GM12878 (cell line): ENCODE measurements around the gene ZFYVE19. TPM values are rescaled to one million over a fixed set of nuclear protein-coding genes. Genes with fewer than 3 reads are reported as not detected.

Source experiments
- ATAC-seq: fragments of 200-7000 bp; cut with Tn5 transposase; 3 replicates; pipeline ENCODE4 v1.9.1; 2020; ENCODE audit warnings: mild to moderate bottlenecking, moderate library complexity
- BruUV-seq: library from RNA; stranded (reverse); fragments of 400-500 nt; replicated peaks from 2 replicates; lab custom pipeline; 2021; lab: Mats Ljungman, UMichigan
- CTCF ChIA-PET: fragments of 300-600 bp; sonication (Branson Sonifier 250); formaldehyde crosslinking; extraction: SDS; loops from one replicate; lab custom pipeline; 2021; ENCODE audit warnings: inconsistent platforms; lab: Yijun Ruan, JAX
- POLR2A ChIA-PET: fragments of 350-600 bp; formaldehyde crosslinking; extraction: SDS; loops from one replicate; lab custom pipeline; 2021; ENCODE audit warnings: inconsistent platforms; lab: Charles Lee
- RAD21 ChIA-PET: fragments of 300-600 bp; sonication (Branson Sonifier 250); formaldehyde crosslinking; loops from one replicate; lab custom pipeline; 2023; ENCODE audit warnings: antibody characterized with exemption; ENCODE audit not compliant: unreplicated experiment; lab: Charles Lee
- SMC1A ChIA-PET: fragments of 300-600 bp; sonication (Branson Sonifier 250); formaldehyde crosslinking; loops from one replicate; lab custom pipeline; 2023; ENCODE audit not compliant: unreplicated experiment, uncharacterized antibody; lab: Charles Lee
- DNase-seq: peaks from one replicate; pipeline ENCODE4 v3.0.0-alpha.2; 2011; ENCODE audit warnings: low read depth, low spot score
- FAIRE-seq: peaks from 3 replicates; lab custom pipeline; 2011; peaks lifted over from hg19 to GRCh38; lab: Jason Lieb, UNC
- H2AFZ ChIP-seq: 2 replicates; pipeline ENCODE4 v1.6.0; 2011; ENCODE audit warnings: low read depth, low read length, control low read depth; ENCODE audit not compliant: control insufficient read depth
- H3K27ac ChIP-seq: 2 replicates; pipeline ENCODE4 v1.5.1; 2011; ENCODE audit warnings: control low read depth; ENCODE audit not compliant: control insufficient read depth, insufficient read depth
- H3K27me3 ChIP-seq, 2 experiments: replicated peaks in 1 of 2; 2 replicates each; pipeline versions ENCODE4 v1.6.0 to v1.6.1; 2011; ENCODE audit warnings: low read length in 1 of 2; ENCODE audit not compliant: control insufficient read depth in 2 of 2, insufficient read depth in 2 of 2
- H3K36me3 ChIP-seq, 2 experiments: 2 replicates each; pipeline ENCODE4 v1.5.1; 2011; ENCODE audit warnings: low read length in 1 of 2; ENCODE audit not compliant: control insufficient read depth in 2 of 2, insufficient read depth in 2 of 2
- H3K4me1 ChIP-seq: 2 replicates; pipeline ENCODE4 v1.6.1; 2011; ENCODE audit warnings: mild to moderate bottlenecking, low read length, moderate library complexity, mixed read lengths; ENCODE audit not compliant: control insufficient read depth, insufficient read depth
- H3K4me2 ChIP-seq: 2 replicates; pipeline ENCODE4 v1.6.0; 2011; ENCODE audit warnings: control low read depth; ENCODE audit not compliant: control insufficient read depth, insufficient read depth
- H3K4me3 ChIP-seq: fragments of 200-600 bp; sonication (generic); 2 replicates; pipeline ENCODE4 v1.5.1; 2016
- H3K79me2 ChIP-seq: 2 replicates; pipeline ENCODE4 v1.6.0; 2011; ENCODE audit warnings: low read length; ENCODE audit not compliant: control insufficient read depth, insufficient read depth
- H3K9ac ChIP-seq: 2 replicates; pipeline ENCODE4 v1.8.0; 2011; ENCODE audit warnings: low read length, control low read depth, mixed read lengths; ENCODE audit not compliant: control insufficient read depth, insufficient read depth
- H3K9me3 ChIP-seq: replicated peaks from 3 replicates; pipeline ENCODE4 v1.5.1; 2011; ENCODE audit warnings: mild to moderate bottlenecking, low read length; ENCODE audit not compliant: control insufficient read depth, insufficient read depth
- H4K20me1 ChIP-seq: 2 replicates; pipeline ENCODE4 v1.6.0; 2011; ENCODE audit not compliant: control insufficient read depth, insufficient read depth
- ATF7 ChIP-seq: fragments of 450-650 bp; IDR thresholded peaks from 2 replicates; pipeline ENCODE4 v1.6.1; 2016; ENCODE audit warnings: low read depth, mild to moderate bottlenecking
- CEBPB ChIP-seq, 2 experiments: fragments of 150-350 bp in 1 of 2; IDR thresholded peaks; 2 replicates each; pipeline ENCODE4 v1.6.1; 2012 to 2014; ENCODE audit warnings: low read depth in 2 of 2, low read length in 2 of 2, borderline replicate concordance in 1 of 2, inconsistent platforms in 1 of 2
- EGR1 ChIP-seq, 2 experiments: IDR thresholded peaks; 1 replicate in 1 of 2; 2 replicates in 1 of 2; pipeline ENCODE4 v1.6.1; 2011 to 2012; ENCODE audit warnings: low read depth in 2 of 2, low read length in 2 of 2, borderline replicate concordance in 1 of 2, mild to moderate bottlenecking in 1 of 2, moderate library complexity in 1 of 2
- EZH2 ChIP-seq: IDR thresholded peaks from 2 replicates; pipeline ENCODE4 v1.6.1; 2012; ENCODE audit warnings: low read depth, mild to moderate bottlenecking, control low read depth, inconsistent platforms, low read length, borderline replicate concordance; ENCODE audit not compliant: control insufficient read depth
- HDAC2 ChIP-seq: fragments of 200-600 bp; sonication (generic); IDR thresholded peaks from 2 replicates; pipeline ENCODE4 v1.6.1; 2017
- NBN ChIP-seq: fragments of 450-650 bp; IDR thresholded peaks from 2 replicates; pipeline ENCODE4 v1.6.1; 2016
- SIX5 ChIP-seq: IDR thresholded peaks from 2 replicates; pipeline ENCODE4 v1.6.1; 2011; ENCODE audit warnings: mild to moderate bottlenecking, low read depth, low read length, moderate library complexity; ENCODE audit not compliant: severe bottlenecking
- WRNIP1 ChIP-seq: IDR thresholded peaks from 2 replicates; pipeline ENCODE4 v1.6.1; 2011; ENCODE audit warnings: low read depth, low read length, improper control_type of control experiment, borderline replicate concordance
- YBX1 ChIP-seq: fragments of 450-650 bp; IDR thresholded peaks from 2 replicates; pipeline ENCODE4 v1.6.1; 2016; ENCODE audit warnings: antibody characterized with exemption
- ZBED1 ChIP-seq: IDR thresholded peaks from 2 replicates; pipeline ENCODE4 v1.6.1; 2016; ENCODE audit warnings: borderline replicate concordance
- ZNF274 ChIP-seq: IDR thresholded peaks from one replicate; pipeline ENCODE4 v1.8.0; 2011; ENCODE audit not compliant: insufficient read length, insufficient read depth
- WGBS: methylation state at CpG from one replicate; pipeline ENCODE4 v1.1.6; 2016; ENCODE audit warnings: low lambda C conversion rate; ENCODE audit not compliant: insufficient replicate concordance, insufficient coverage; ENCODE audit errors: missing lambda C conversion rate; 5-methylcytosine and 5-hydroxymethylcytosine counted together
- in situ Hi-C: fragments of 300-500 bp; cut with MboI; formaldehyde crosslinking; loops from 9 replicates; pipeline ENCODE4 v1.14.3; 2018; ENCODE audit warnings: mixed read lengths
- intact Hi-C: fragments of 100-400 bp; cut with micrococcal nuclease; formaldehyde crosslinking; loops from one replicate; pipeline ENCODE4 v1.14.2; 2022; ENCODE audit not compliant: unreplicated experiment
- polyA plus RNA-seq, 11 experiments: library from polyadenylated mRNA; depleted of rRNA in 4 of 11; unstranded in 6 of 11; stranded (reverse) in 5 of 11; fragments of >200 nt; fragmentation: Nextera tagmentation in 4 of 11; fragmentation: Illumina TruSeq in 1 of 11; extraction: Ambion mirVana in 4 of 11; extraction: Trizol in 1 of 11; gene quantifications; 1 replicate in 1 of 11; 2 replicates in 10 of 11; pipeline versions ENCODE4 v1.2.1 to v1.2.3, GENCODE V29; 2011 to 2016; ENCODE audit warnings: inconsistent platforms in 2 of 11, missing spikeins in 2 of 11, low read depth in 1 of 11
- total RNA-seq, 4 experiments: library from RNA; depleted of rRNA in 3 of 4; stranded (reverse); fragments of >200 nt in 3 of 4; fragmentation: Illumina TruSeq in 1 of 4; extraction: Trizol in 1 of 4; gene quantifications; 2 replicates each; pipeline versions ENCODE4 v1.2.1 to v1.2.3, GENCODE V29; 2013 to 2021
- TF ChIP-seq, protein P1 (sequence below): fragments of 450-650 bp; conservative IDR thresholded peaks from 2 replicates; pipeline ENCODE4 v1.6.1; 2017; ENCODE audit warnings: mild to moderate bottlenecking, moderate library complexity
- TF ChIP-seq, protein P2 (sequence below): fragments of 450-650 bp; formaldehyde crosslinking; IDR thresholded peaks from 2 replicates; pipeline ENCODE4 v1.5.0; 2022; ENCODE audit warnings: mild to moderate bottlenecking, missing genetic modification characterization
- TF ChIP-seq, protein P3 (sequence below): fragments of 450-650 bp; IDR thresholded peaks from 2 replicates; pipeline ENCODE4 v1.6.1; 2017; ENCODE audit warnings: mild to moderate bottlenecking
- TF ChIP-seq, protein P4 (sequence below): fragments of 450-650 bp; IDR thresholded peaks from 2 replicates; pipeline ENCODE4 v1.6.1; 2017; ENCODE audit warnings: low read depth, mild to moderate bottlenecking, moderate library complexity

ZFYVE19 gene
- total and polyA plus RNA-seq, 10 of the 15 experiments (the other 5 are each of a cell fraction or from before 2014, with no cell fraction given): 1.7 to 36.3 (median 17.0) TPM

DNA sequence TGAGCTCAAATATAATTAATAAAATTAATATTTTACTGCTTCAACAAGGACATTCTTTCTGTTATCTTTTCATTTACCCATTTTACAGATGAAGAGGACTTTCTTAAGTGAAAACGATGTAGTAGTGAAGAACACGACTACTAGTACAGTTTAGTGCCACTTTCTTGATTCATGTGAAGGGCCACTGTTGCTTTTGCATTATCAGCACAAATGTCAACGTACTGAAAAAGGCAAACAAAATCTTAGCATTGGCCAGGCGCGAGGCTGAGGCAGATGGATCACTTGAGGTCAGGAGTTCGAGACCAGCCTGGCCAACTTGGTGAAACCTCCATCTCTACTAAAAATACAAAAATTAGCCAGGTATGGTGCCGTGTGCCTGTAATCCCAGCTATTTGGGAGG lies 12.2 kb downstream of the ZFYVE19 start:
- no peak overlapping the region for H3K4me3 ChIP-seq
- CTCF ChIA-PET: no interaction called here
- H3K27me3 ChIP-seq: no peaks in the 10 kb centered on the region
- RAD21 ChIA-PET: no interaction called here
- intact Hi-C loops (no loop called here), in situ Hi-C loops (no loop called here)
- no peak overlapping the region for H3K27ac ChIP-seq
- H3K4me1 ChIP-seq: no peaks in the 10 kb centered on the region
- no peak overlapping the region for H3K9ac ChIP-seq
- no peaks in the 10 kb centered on the region for H4K20me1 ChIP-seq
- DNase-seq: no peak
- H3K4me2 ChIP-seq: no peak overlapping the region
- H3K36me3 ChIP-seq: peaks cover 0 to 4% of the 10 kb centered on the region in 2 experiments; a peak in 2 of 4 replicates
- BruUV-seq: no TSS peak
- TF ChIP-seq, protein P1, sequence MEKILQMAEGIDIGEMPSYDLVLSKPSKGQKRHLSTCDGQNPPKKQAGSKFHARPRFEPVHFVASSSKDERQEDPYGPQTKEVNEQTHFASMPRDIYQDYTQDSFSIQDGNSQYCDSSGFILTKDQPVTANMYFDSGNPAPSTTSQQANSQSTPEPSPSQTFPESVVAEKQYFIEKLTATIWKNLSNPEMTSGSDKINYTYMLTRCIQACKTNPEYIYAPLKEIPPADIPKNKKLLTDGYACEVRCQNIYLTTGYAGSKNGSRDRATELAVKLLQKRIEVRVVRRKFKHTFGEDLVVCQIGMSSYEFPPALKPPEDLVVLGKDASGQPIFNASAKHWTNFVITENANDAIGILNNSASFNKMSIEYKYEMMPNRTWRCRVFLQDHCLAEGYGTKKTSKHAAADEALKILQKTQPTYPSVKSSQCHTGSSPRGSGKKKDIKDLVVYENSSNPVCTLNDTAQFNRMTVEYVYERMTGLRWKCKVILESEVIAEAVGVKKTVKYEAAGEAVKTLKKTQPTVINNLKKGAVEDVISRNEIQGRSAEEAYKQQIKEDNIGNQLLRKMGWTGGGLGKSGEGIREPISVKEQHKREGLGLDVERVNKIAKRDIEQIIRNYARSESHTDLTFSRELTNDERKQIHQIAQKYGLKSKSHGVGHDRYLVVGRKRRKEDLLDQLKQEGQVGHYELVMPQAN: no peak
- no peak for TF ChIP-seq EZH2
- TF ChIP-seq, protein P2, sequence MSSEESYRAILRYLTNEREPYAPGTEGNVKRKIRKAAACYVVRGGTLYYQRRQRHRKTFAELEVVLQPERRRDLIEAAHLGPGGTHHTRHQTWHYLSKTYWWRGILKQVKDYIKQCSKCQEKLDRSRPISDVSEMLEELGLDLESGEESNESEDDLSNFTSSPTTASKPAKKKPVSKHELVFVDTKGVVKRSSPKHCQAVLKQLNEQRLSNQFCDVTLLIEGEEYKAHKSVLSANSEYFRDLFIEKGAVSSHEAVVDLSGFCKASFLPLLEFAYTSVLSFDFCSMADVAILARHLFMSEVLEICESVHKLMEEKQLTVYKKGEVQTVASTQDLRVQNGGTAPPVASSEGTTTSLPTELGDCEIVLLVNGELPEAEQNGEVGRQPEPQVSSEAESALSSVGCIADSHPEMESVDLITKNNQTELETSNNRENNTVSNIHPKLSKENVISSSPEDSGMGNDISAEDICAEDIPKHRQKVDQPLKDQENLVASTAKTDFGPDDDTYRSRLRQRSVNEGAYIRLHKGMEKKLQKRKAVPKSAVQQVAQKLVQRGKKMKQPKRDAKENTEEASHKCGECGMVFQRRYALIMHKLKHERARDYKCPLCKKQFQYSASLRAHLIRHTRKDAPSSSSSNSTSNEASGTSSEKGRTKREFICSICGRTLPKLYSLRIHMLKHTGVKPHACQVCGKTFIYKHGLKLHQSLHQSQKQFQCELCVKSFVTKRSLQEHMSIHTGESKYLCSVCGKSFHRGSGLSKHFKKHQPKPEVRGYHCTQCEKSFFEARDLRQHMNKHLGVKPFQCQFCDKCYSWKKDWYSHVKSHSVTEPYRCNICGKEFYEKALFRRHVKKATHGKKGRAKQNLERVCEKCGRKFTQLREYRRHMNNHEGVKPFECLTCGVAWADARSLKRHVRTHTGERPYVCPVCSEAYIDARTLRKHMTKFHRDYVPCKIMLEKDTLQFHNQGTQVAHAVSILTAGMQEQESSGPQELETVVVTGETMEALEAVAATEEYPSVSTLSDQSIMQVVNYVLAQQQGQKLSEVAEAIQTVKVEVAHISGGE: no peak
- TF ChIP-seq NBN: no peak
- TF ChIP-seq YBX1: no peak
- TF ChIP-seq, protein P3, sequence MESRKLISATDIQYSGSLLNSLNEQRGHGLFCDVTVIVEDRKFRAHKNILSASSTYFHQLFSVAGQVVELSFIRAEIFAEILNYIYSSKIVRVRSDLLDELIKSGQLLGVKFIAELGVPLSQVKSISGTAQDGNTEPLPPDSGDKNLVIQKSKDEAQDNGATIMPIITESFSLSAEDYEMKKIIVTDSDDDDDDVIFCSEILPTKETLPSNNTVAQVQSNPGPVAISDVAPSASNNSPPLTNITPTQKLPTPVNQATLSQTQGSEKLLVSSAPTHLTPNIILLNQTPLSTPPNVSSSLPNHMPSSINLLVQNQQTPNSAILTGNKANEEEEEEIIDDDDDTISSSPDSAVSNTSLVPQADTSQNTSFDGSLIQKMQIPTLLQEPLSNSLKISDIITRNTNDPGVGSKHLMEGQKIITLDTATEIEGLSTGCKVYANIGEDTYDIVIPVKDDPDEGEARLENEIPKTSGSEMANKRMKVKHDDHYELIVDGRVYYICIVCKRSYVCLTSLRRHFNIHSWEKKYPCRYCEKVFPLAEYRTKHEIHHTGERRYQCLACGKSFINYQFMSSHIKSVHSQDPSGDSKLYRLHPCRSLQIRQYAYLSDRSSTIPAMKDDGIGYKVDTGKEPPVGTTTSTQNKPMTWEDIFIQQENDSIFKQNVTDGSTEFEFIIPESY: no peak
- TF ChIP-seq ZBED1: no peak
- TF ChIP-seq WRNIP1: no peak
- no peak for TF ChIP-seq ZNF274
- no peak for TF ChIP-seq EGR1 (IDR thresholded peaks at IDR 0.05; ENCODE audit: borderline replicate concordance in 1 of 2, low read depth in 2 of 2, low read length in 2 of 2)
- TF ChIP-seq CEBPB (IDR thresholded peaks at IDR 0.05; ENCODE audit: borderline replicate concordance in 1 of 2, low read depth in 2 of 2, low read length in 2 of 2): no peak
- no peak for TF ChIP-seq SIX5
- TF ChIP-seq HDAC2: no peak
- TF ChIP-seq ATF7: no peak
- TF ChIP-seq, protein P4, sequence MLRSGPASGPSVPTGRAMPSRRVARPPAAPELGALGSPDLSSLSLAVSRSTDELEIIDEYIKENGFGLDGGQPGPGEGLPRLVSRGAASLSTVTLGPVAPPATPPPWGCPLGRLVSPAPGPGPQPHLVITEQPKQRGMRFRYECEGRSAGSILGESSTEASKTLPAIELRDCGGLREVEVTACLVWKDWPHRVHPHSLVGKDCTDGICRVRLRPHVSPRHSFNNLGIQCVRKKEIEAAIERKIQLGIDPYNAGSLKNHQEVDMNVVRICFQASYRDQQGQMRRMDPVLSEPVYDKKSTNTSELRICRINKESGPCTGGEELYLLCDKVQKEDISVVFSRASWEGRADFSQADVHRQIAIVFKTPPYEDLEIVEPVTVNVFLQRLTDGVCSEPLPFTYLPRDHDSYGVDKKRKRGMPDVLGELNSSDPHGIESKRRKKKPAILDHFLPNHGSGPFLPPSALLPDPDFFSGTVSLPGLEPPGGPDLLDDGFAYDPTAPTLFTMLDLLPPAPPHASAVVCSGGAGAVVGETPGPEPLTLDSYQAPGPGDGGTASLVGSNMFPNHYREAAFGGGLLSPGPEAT: no peak
- TF ChIP-seq, all 136 proteins: peak for 0
- no peak for ATAC-seq
- FAIRE-seq: no peak
- ChIA-PET SMC1A (interaction anchor here (0.7 to 0.8 kb wide), 2 partner anchors 79 to 561 kb away, joined by 3 read pairs; no protein-coding TSS in a partner anchor), POLR2A (interaction anchor here (1.1 kb wide), 1 partner anchor 77 kb away, joined by 4 read pairs; no protein-coding TSS in a partner anchor)
- Histone ChIP-seq H3K9me3 (no peaks in the 10 kb centered on the region), H3K79me2 (no peaks in the 10 kb centered on the region), H2AFZ (no peak overlapping the region)
- 47% methylated on average over 7 of the region's 7 CpGs for WGBS
